ENCODE measurements around the gene CCNQ. TPM values are rescaled to one million over a fixed set of nuclear protein-coding genes. Genes with fewer than 3 reads are reported as not detected.

Gene CCNQ
- total RNA-seq, 2 experiments from 2014 or later = 12.0 to 29.7 TPM

GRCh38 chrX:153549807-153550206, 49.1 kb downstream of the CCNQ start:
- Histone ChIP-seq H3K79me2 (ENCODE audit: insufficient read depth, low read depth, low read length) (no peaks in the 10 kb centered on the region), H3K36me3 (ENCODE audit: insufficient read depth, low read length) (no peaks in the 10 kb centered on the region), H2AFZ (ENCODE audit: low read length) (no peak overlapping the region), H3K9me2 (ENCODE audit: insufficient read depth, low read length) (no peaks in the 10 kb centered on the region), H4K20me1 (ENCODE audit: insufficient read depth, low read length) (no peaks in the 10 kb centered on the region), H3K27ac (ENCODE audit: low read depth, low read length, poor library complexity, severe bottlenecking) (no peak overlapping the region), H3K4me2 (ENCODE audit: low read length) (no peak overlapping the region), H3K4me1 (ENCODE audit: insufficient read depth, low read length, poor library complexity, severe bottlenecking) (no peaks in the 10 kb centered on the region), H3K9me3 (ENCODE audit: low read length) (no peaks in the 10 kb centered on the region), H3K4me3 (ENCODE audit: low read depth, low read length, poor library complexity, severe bottlenecking) (no peak overlapping the region)
- TF ChIP-seq, protein P1, sequence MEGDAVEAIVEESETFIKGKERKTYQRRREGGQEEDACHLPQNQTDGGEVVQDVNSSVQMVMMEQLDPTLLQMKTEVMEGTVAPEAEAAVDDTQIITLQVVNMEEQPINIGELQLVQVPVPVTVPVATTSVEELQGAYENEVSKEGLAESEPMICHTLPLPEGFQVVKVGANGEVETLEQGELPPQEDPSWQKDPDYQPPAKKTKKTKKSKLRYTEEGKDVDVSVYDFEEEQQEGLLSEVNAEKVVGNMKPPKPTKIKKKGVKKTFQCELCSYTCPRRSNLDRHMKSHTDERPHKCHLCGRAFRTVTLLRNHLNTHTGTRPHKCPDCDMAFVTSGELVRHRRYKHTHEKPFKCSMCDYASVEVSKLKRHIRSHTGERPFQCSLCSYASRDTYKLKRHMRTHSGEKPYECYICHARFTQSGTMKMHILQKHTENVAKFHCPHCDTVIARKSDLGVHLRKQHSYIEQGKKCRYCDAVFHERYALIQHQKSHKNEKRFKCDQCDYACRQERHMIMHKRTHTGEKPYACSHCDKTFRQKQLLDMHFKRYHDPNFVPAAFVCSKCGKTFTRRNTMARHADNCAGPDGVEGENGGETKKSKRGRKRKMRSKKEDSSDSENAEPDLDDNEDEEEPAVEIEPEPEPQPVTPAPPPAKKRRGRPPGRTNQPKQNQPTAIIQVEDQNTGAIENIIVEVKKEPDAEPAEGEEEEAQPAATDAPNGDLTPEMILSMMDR (conservative IDR thresholded peaks at IDR 0.05; ENCODE audit: low read length) = peak; percentile 42; the same call in 1 of the 2 replicates
- no peak for TF ChIP-seq EZH2phosphoT487 (IDR thresholded peaks at IDR 0.05; ENCODE audit: borderline replicate concordance, low read depth, low read length)
- ChIA-PET CTCF (ENCODE audit: unreplicated experiment) (no interaction called here), POLR2A (no interaction called here)
- intact Hi-C loops (cut with micrococcal nuclease; ENCODE audit: unreplicated experiment) = no loop called here
- no peak for DNase-seq (ENCODE audit: low spot score)
- no TSS peak for BruUV-seq (replicated peaks)

- no peaks in the 10 kb centered on the region for H3K9me3 ChIP-seq (ENCODE audit: low read length)
- no peaks in the 10 kb centered on the region for H3K79me2 ChIP-seq (ENCODE audit: insufficient read depth, low read depth, low read length)
- no peak for DNase-seq (ENCODE audit: low spot score)
- H3K36me3 ChIP-seq (ENCODE audit: insufficient read depth, low read length) = no peaks in the 10 kb centered on the region
- intact Hi-C loops (cut with micrococcal nuclease; ENCODE audit: unreplicated experiment) = no loop called here
- ChIA-PET POLR2A (no interaction called here), CTCF (ENCODE audit: unreplicated experiment) (no interaction called here)
- H3K9me2 ChIP-seq (ENCODE audit: insufficient read depth, low read length) = no peaks in the 10 kb centered on the region
- no TSS peak for BruUV-seq (replicated peaks)
- no peak overlapping the region for H3K4me2 ChIP-seq (ENCODE audit: low read length)
- H2AFZ ChIP-seq (ENCODE audit: low read length) = no peak overlapping the region
- TF ChIP-seq EZH2phosphoT487 (IDR thresholded peaks at IDR 0.05; ENCODE audit: borderline replicate concordance, low read depth, low read length) = no peak
- TF ChIP-seq, protein P1 (conservative IDR thresholded peaks at IDR 0.05; ENCODE audit: low read length) = no peak
- H3K27ac ChIP-seq (ENCODE audit: low read depth, low read length, poor library complexity, severe bottlenecking) = no peak overlapping the region
- H4K20me1 ChIP-seq (ENCODE audit: insufficient read depth, low read length) = no peaks in the 10 kb centered on the region
- H3K4me3 ChIP-seq (ENCODE audit: low read depth, low read length, poor library complexity, severe bottlenecking) = no peak overlapping the region
- H3K4me1 ChIP-seq (ENCODE audit: insufficient read depth, low read length, poor library complexity, severe bottlenecking) = no peaks in the 10 kb centered on the region
Measured at GRCh38 chrX:153549231-153549630, 49.7 kb downstream of the CCNQ start.

DNA sequence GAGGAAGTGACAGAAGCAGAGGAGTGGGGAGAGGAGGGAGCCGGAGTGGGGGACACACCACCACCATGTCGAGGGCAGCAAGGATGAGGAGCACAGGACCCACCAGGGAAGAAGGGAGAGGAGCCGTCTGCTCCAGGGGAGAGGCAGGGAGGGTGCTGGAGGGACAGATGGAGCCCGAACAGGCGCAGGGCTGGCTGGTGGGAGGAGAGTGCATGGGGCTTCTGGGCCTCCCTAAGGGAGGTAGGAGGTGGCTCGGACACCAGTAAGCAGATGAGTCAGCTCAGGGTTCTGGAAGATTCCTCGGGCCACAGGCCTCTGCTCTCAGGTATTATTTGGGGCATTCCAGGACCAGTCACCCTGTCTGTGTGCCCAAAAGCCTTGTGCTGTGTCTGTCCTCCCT, 51.7 kb downstream of the CCNQ start:
- Histone ChIP-seq H3K79me2 (ENCODE audit: insufficient read depth, low read depth, low read length) (no peaks in the 10 kb centered on the region), H3K36me3 (ENCODE audit: insufficient read depth, low read length) (no peaks in the 10 kb centered on the region), H3K4me1 (ENCODE audit: insufficient read depth, low read length, poor library complexity, severe bottlenecking) (no peaks in the 10 kb centered on the region), H4K20me1 (ENCODE audit: insufficient read depth, low read length) (no peaks in the 10 kb centered on the region), H3K4me3 (ENCODE audit: low read depth, low read length, poor library complexity, severe bottlenecking) (no peak overlapping the region), H2AFZ (ENCODE audit: low read length) (no peak overlapping the region), H3K9me2 (ENCODE audit: insufficient read depth, low read length) (no peaks in the 10 kb centered on the region), H3K4me2 (ENCODE audit: low read length) (no peak overlapping the region), H3K9me3 (ENCODE audit: low read length) (no peaks in the 10 kb centered on the region), H3K27ac (ENCODE audit: low read depth, low read length, poor library complexity, severe bottlenecking) (no peak overlapping the region)
- intact Hi-C loops (cut with micrococcal nuclease; ENCODE audit: unreplicated experiment) = no loop called here
- POLR2A ChIA-PET = no interaction called here
- DNase-seq (ENCODE audit: low spot score) = no peak
- CTCF ChIA-PET (ENCODE audit: unreplicated experiment) = no interaction called here
- BruUV-seq (replicated peaks) = no TSS peak
- TF ChIP-seq, protein P1 (conservative IDR thresholded peaks at IDR 0.05; ENCODE audit: low read length) = no peak
- TF ChIP-seq EZH2phosphoT487 (IDR thresholded peaks at IDR 0.05; ENCODE audit: borderline replicate concordance, low read depth, low read length) = no peak

Data from OCI-LY7 (cell line).